Measurements from ENCODE around the gene EMILIN2.
"Not testable (repeated sequence)": the region's sequence is repeated elsewhere in the genome, so short reads cannot be mapped to it uniquely, and the experiment has no call there.

EMILIN2 gene

DNA sequence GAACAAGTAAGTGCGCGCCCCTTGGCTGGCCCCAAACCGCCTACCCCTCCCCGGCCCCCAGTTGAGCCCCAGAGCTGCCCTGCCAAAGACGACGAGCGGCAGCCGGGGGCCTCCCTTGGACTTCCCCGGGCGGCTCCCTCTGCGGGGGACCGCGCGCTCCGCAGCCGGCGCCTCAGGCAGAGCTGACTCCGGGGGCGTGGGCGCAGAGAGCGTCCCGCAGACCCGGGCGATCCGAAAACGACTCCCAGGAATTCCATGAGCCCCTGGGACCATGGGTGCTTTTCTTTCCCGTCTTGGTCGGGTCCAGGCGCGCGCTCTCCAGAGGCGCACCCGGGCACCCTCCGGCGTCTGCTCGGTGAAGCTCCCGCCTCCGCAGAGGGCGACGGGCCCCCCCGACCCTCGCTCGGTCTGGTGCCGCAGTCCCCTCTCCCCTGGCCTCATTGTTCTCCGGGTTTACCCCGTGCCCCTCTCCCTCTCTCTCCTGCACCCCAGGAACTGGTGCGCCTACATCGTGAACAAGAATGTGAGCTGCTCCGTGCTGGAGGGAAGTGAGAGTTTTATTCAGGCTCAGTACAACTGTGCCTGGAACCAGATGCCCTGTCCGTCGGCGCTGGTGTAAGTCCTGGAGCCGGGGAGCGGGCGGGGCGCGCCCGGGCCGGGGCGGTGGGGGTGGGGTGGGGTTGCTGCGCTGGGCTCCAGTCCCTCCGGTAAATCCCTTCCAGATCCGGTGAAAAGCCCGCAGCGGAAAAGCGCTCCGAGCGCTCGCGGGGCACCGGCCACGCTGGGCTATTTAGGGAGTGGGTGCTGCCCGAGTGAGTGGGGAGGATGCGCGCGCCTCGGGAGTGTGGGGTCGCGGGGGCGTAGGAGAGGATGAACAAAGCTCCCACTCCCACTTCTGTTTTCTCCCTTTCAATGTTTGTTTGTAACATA is 776 bp downstream of the EMILIN2 start:
- no peak for DNase-seq

- DNase-seq: no peak
These were observed 1.7 kb downstream of the EMILIN2 start for GRCh38 chr18:2848247-2849246.

- no peak for DNase-seq
These were observed 4.0 kb downstream of the EMILIN2 start for GRCh38 chr18:2850816-2851215.

- DNase-seq: no peak
These were observed 5.0 kb downstream of the EMILIN2 start for GRCh38 chr18:2851771-2852170.

DNA sequence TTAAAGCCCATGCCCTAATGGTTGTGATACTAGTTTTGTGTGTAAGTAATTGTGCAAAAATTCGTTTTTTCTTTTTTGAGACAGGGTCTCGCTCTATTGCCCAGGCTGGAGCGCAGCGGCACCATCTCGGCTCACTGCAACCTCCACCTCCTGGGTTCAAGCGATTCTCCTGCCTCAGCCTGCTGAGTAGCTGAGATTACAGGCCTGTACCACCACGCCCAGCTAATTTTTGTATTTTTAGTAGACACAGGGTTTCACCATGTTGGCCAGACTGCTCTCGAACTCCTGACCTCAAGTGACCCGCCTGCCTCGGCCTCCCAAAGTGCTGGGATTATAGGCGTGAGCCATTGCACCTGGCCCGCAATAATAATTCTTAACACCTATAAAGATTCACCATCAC is 5.7 kb downstream of the EMILIN2 start:
- DNase-seq: not testable (repeated sequence)

DNA sequence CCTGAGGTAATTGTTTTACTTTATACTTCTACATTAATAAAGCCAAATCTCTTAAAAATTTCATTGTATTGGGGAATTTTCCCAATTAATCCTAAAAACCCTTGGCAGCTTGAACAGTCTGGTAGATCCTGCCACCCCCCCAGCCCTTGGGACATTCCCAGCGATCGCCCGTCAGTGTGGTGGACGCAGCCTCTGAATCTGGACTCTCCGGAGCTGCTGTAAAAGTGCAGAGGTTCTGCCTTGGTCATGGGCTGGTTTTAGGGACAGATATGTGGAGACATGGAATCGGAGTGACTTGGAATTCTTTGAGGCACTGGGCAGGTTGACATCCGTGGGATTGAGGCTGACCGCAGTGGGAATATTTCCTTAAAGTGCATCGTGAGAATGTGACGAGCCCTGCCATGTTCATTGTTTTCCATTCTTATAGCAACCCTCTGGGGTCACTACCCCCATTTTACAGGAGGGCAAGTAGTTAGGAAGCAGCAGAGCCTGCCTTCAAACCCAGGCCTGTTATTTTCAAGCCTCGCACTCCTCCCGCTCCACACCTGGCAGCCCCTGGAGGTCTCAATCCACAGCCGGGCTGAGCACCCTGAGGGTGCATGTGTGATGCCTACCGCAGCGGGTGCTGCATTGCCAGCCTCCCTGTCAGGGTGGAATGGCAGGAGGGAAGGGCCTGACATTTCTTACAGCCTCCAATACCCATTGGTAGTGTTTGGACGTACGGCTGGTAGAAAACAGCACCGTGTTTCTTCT is 6.5 kb downstream of the EMILIN2 start:
- no peak for DNase-seq

GRCh38 chr18:2853926-2854664 is 7.3 kb downstream of the EMILIN2 start:
- no peak for DNase-seq

- DNase-seq: no peak
These were observed 8.1 kb downstream of the EMILIN2 start for GRCh38 chr18:2854875-2855274.

DNA sequence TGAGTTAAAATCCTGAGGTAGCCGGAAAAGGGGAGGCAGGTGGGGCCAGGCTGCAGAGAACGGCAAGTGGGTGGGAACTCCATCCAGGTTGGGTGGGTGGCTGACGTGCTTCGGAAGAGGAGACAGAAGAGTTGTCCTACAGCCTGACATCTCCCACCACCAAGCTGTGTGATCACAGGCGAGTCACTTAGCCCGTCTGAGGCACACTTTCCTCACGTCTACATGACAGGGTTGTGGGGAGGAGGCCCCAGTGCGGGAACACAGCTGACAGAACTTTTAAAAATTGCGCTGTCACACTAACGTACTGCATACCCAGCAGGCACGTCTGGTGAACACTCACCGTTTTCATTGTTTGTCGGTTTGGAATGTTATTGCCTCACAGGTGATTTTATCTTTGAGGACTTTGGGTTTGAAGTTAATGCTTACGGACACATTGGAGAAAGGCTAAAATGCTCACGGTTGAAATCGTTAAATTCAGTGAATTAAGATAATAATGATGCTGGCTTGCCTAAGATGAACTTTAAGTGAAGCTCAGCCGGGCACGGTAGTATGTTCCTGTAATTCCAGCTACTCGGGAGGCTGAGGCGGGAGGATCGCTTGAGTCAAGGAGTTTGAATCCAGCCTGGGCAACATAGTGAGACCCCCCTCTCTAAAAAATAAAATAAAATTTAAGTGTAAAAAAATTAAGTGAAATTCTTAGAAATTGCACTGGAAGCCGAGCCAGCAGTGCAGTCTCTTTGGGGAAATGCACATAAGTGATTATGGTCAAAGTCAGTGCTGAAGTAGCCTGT is 8.9 kb downstream of the EMILIN2 start:
- DNase-seq: no peak

GRCh38 chr18:2856547-2857170 is 9.9 kb downstream of the EMILIN2 start:
- no peak for DNase-seq

DNA sequence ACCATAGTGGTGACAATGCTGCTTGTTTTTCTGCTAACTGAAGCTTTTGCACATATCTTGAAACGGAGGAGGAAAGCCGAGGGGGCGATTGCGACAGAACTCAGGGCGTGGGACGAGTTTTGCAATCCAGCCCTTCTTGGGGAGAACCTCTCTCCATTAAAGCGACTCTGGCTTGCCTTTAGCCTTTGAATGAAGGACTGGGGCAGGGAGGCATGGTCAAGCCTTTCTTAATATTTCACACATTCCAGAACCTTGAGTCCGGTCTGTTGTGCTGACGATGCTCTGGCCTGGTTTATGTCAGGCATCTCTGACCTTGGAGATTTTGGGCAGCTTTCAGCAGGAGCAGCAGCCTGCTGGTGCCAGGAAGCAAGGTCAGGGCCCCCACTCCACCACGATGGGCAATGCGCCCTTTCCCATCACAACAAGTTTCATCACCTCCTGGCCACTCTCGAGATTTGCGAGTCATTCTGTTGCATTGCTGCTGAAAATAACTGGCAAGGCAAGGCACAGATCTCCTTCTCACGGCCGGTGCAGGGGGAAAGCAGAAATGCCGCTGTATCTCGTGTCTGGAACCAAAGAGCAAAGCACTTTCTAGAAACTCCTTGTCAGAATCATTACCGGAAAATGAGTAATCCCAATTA is 10.8 kb downstream of the EMILIN2 start:
- no peak for DNase-seq

DNA sequence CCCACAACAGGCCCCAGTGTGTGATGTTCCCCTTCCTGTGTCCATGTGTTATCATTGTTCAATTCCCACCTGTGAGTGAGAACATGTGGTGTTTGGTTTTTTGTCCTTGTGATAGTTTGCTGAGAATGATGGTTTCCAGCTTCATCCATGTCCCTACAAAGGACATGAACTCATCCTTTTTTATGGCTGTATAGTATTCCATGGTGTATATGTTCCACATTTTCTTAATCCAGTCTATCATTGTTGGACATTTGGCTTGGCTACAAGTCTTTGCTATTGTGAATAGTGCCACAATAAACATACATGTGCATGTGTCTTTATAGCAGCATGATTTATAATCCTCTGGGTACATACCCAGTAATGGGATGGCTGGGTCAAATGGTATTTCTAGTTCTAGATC is 13.6 kb downstream of the EMILIN2 start:
- DNase-seq: not testable (repeated sequence)

- DNase-seq: not testable (repeated sequence)
These were observed 17.2 kb downstream of the EMILIN2 start for GRCh38 chr18:2863997-2864396.

DNA sequence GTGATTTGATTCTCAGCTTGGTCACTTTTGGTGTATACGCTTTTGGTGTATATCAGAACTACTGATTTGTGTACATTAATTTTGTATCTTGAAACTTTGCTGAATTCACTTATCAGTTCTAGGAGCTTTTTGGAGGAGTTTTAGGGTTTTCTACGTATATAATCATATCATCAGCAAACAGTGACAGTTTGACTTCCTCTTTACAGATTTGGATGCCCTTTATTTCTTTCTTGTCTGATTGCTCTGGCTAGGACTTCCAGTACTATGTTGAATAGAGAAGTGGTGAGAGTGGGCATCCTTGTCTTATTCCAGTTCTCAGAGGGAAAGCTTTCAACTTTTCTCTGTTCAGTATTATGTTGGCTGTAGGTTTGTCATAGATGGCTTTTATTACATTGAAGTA is 19.7 kb downstream of the EMILIN2 start:
- not testable (repeated sequence) for DNase-seq

- no peak for DNase-seq
These were observed 22.4 kb downstream of the EMILIN2 start for GRCh38 chr18:2869207-2869606.

- no peak for DNase-seq
These were observed 24.4 kb downstream of the EMILIN2 start for GRCh38 chr18:2871111-2871720.

GRCh38 chr18:2872095-2872494 is 25.3 kb downstream of the EMILIN2 start:
- no peak for DNase-seq

DNA sequence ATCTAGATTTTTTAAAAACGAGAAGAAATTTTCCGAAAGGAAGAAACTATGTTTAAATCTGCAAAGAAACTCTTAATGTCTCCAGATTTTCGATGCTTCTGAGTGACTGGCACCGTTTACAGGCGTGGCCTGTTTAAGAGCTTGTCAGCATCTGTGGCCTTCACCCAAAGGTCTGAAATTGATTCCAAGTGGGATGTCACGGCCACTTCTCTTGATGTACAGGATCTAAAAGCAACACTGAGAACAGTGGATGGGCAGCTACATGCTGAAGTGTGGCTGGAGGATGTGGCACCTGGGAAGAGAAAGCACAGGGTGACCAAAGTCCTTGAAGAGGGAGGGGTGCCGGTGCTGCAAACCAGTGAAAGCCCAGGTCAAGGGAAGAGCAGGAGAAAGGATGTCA is 28.0 kb downstream of the EMILIN2 start:
- no peak for DNase-seq

DNA sequence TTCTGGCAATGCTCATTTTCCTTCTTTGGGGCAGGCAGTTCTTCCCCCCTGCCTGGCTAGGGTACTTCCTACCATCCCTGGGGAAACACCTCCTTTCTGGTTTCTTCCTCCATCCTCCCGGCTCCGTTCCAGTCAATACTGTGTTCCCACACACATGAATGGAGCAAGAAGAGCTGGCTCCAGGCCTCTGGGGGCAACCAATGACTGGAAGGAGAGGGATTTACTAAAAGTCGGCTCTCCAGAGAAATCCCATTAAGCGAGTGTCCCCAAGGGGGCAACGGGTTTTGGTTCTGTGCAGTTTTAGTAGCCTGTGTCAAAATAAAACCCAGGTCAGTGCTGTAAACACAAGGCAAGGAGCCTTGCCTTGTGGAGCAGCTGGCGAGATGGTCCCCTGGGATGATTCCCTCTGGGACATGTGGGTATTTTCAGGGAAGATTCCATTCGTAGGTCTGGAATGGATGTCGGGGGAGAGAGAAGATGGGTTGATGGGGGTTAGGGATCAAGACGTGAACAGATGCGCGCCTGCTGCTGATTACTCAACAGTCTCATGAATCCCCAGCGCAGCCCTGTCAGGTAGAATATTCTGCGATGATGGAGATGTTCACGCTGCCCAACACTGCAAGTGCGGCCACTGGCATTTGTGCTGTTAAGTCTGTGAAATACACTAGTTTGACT is 32.0 kb downstream of the EMILIN2 start:
- no peak for DNase-seq

Data from NCI-H2029 (cell line).